H1 (cell line): ENCODE measurements around the gene CD151.

Experiments used
- CTCF ChIP-seq, 3 experiments: IDR thresholded peaks; 1 replicate in 2 of 3; 2 replicates in 1 of 3; pipeline versions ENCODE4 v1.5.1 to v1.6.1; 2011; ENCODE audit warnings: low read length in 3 of 3, mild to moderate bottlenecking in 3 of 3, inconsistent platforms in 2 of 3, low read depth in 1 of 3, moderate library complexity in 1 of 3; ENCODE audit not compliant: insufficient read depth in 1 of 3; ENCODE audit errors: control extremely low read depth in 1 of 3
- EP300 ChIP-seq, 2 experiments: IDR thresholded peaks; 1 replicate in 1 of 2; 2 replicates in 1 of 2; pipeline ENCODE4 v1.6.1; 2011 to 2012; ENCODE audit warnings: low read depth in 2 of 2, low read length in 2 of 2, mild to moderate bottlenecking in 2 of 2, borderline replicate concordance in 1 of 2, inconsistent platforms in 1 of 2, moderate library complexity in 1 of 2
- RFX5 ChIP-seq: IDR thresholded peaks from 2 replicates; pipeline ENCODE4 v1.6.1; 2011; ENCODE audit warnings: low read depth, low read length, improper control_type of control experiment, borderline replicate concordance
- TAF1 ChIP-seq: IDR thresholded peaks from 2 replicates; pipeline ENCODE4 v1.6.1; 2011; ENCODE audit warnings: mild to moderate bottlenecking, low read depth, low read length

GRCh38 chr11:858053-858761, 25.5 kb downstream of the CD151 start:
- no peak for TF ChIP-seq CTCF (IDR thresholded peaks at IDR 0.05; ENCODE audit: control extremely low read depth in 1 of 3, insufficient read depth in 1 of 3, low read depth in 1 of 3, low read length in 3 of 3)
- no peak for TF ChIP-seq TAF1
- TF ChIP-seq EP300 (IDR thresholded peaks at IDR 0.05; ENCODE audit: borderline replicate concordance in 1 of 2, low read depth in 2 of 2, low read length in 2 of 2) = no peak
- no peak for TF ChIP-seq RFX5
